ENCODE data around the gene MLLT3. TPM values are rescaled to one million over a fixed set of nuclear protein-coding genes. Genes with fewer than 3 reads are reported as not detected.
A peak's percentile ranks its signal among the peaks of the same experiment; 100 is the strongest.

Gene MLLT3
- total RNA-seq, 1 donor from 2014 or later: 40.0 TPM

GRCh38 chr9:20303996-20304395 lies 318.3 kb downstream of the MLLT3 start:
- no peak for DNase-seq (ENCODE audit: low read depth)

- DNase-seq (ENCODE audit: low read depth): no peak
Measured at GRCh38 chr9:20303066-20303465, 319.2 kb downstream of the MLLT3 start.

- DNase-seq (ENCODE audit: low read depth): no peak
Measured at GRCh38 chr9:20302197-20302596, 320.1 kb downstream of the MLLT3 start.

GRCh38 chr9:20300430-20301115 lies 321.7 kb downstream of the MLLT3 start:
- DNase-seq (ENCODE audit: low read depth): no peak

DNA sequence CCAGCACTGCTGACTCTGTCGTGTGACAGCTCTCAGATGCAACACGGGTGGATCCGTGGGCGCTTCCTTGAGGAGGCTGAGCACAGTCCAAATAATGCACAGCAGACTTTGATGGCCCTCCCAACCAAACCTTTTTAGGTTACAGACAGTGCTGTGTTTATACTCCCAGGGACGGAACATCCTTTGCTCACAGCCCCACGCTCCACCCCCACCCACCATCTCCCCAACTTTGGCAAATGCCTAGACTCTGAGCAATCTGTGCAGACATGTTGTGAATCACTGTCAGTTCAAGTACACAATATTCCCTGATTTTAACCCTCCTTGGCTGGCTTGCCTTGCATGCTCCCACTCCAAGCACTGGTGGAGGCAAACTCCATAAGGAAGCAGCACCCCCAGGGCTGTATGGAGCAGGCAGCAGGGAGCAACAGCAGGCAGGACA lies 324.6 kb downstream of the MLLT3 start:
- peak; percentile 40 for DNase-seq (ENCODE audit: low read depth)

GRCh38 chr9:20295555-20295954 lies 326.7 kb downstream of the MLLT3 start:
- DNase-seq (ENCODE audit: low read depth): no peak

DNA sequence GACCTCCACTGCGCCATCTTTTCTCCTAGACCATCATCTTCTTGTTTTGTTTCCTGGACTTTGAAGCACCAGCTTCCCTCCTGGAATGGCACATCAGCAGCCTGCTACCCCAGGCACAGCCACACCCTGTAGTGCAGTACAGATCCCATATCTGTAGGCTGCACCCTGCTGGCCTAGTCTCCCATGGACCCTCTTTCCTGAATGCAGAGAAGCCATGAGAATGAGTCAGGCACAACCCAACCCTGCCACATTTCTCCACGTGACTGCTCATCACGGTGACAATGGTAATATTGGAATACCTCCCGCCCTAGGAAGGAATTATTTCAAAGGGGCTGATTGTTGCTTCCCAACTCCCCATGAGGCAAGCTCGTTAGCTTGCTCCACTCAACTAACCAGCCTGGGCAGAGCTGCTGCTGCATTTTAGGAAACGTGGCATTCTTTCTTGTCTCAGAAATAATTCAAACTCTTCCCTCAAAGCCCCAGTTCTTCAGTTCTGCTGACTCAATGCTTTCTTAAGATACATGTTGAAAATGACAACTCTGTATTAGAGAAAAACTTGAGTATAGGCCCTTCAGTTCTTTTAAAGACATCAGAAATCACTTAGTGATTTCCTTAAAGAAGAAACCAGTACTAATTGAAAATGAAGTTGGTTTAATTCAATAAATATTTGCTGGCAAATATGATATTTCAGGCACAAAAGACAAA lies 328.1 kb downstream of the MLLT3 start:
- DNase-seq (ENCODE audit: low read depth): no peak

DNA sequence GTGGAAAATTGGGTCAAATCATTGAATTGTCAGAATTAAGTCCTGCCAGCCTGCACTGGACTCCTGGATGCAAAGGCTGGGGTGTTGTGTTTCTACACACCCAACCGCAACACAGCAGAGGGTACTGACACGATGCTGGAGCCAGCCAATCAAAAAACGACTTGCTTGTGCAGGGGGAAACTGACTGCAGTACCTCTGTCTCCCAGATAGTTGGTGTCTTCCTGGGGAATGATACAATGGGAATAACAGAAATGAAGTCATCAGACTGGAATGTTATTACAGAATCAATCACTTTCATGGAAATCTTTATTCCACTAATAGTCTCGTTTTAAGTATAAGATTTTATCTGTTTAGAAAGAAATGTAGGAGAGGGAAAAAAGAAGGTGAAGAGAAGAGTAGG lies 330.3 kb downstream of the MLLT3 start:
- peak; percentile 41 for DNase-seq (ENCODE audit: low read depth)

Other genes starting within 250 kb of the MLLT3 start
- 53.5 and 118 TPM in 2 replicates for gene FOCAD, start 61.8 kb upstream of the MLLT3 start, total RNA-seq